Choroid plexus epithelial cell (primary cell): ENCODE measurements around the gene TERT.
"Not testable (repeated sequence)": the region's sequence is repeated elsewhere in the genome, so short reads cannot be mapped to it uniquely, and the experiment has no call there.

Source experiments
- DNase-seq: peaks from one replicate; pipeline ENCODE4 v3.0.0-alpha.2; 2010; ENCODE audit warnings: low read depth
- H3K4me3 ChIP-seq: 2 replicates; pipeline ENCODE4 v1.5.1; 2011; ENCODE audit warnings: low read depth, mild to moderate bottlenecking, control low read depth, low read length, moderate library complexity
- CTCF ChIP-seq: conservative IDR thresholded peaks from 2 replicates; pipeline ENCODE4 v1.5.1; 2011; ENCODE audit warnings: low read depth, mild to moderate bottlenecking, control low read depth, inconsistent platforms, low read length, moderate library complexity

Gene TERT

DNA sequence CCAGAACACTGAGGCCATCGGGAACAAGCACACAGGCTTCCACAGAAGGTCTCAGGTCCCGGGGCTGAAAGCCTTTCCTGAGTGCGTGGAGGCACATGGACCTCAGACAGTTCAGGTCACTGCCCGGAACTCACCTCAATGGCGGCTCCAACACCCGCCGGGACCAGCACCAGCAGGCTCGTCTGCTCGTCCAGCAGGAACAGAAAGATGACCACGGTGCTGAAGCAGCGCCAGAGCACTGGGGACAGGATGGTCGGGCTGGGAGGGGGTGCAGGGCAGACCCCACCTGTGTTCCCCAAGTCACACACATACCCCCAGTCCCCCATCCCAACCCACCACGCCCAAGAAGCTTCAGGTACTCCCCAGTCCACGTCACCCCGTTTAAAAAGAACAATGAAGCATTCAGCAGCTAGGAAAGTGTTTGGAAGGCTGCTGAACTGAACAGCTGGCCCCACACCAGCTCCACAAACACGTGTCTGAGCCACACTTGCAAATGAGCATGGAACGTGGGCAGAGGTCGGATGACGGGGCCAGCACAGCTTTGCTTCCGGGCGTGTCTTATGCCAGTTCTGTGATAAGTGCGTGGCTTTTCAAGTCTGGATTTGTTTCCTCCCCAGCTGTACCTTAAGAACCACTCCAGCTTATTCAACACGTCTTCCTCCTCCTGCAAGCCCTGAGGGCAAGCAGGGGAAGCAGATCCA is 35.4 kb upstream of the TERT start:
- H3K4me3 ChIP-seq = no peak overlapping the region
- no peak for DNase-seq
- TF ChIP-seq CTCF = no peak

DNA sequence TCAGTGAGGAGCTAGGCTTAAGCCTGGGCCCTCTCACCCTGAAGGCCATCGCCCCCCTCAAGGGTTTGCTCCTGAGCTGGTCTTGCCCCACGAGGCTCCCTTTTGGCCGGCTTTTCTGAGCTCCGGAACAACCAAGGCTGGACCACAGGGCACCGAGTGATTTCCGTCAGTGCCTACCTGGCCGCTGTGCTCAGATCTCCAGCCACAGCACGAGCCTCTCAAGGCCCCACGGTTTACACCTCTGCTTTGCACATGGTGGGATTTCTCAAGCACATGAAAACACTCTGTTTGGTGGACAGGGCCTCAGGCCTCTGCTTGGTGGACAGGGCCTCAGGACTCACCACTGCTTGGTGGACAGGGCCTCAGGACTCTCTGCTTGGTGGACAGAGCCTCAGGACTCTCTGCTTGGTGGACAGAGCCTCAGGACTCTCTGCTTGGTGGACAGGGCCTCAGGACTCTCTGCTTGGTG is 34.3 kb upstream of the TERT start:
- DNase-seq = no peak
- TF ChIP-seq CTCF = no peak
- H3K4me3 ChIP-seq = no peak overlapping the region

DNA sequence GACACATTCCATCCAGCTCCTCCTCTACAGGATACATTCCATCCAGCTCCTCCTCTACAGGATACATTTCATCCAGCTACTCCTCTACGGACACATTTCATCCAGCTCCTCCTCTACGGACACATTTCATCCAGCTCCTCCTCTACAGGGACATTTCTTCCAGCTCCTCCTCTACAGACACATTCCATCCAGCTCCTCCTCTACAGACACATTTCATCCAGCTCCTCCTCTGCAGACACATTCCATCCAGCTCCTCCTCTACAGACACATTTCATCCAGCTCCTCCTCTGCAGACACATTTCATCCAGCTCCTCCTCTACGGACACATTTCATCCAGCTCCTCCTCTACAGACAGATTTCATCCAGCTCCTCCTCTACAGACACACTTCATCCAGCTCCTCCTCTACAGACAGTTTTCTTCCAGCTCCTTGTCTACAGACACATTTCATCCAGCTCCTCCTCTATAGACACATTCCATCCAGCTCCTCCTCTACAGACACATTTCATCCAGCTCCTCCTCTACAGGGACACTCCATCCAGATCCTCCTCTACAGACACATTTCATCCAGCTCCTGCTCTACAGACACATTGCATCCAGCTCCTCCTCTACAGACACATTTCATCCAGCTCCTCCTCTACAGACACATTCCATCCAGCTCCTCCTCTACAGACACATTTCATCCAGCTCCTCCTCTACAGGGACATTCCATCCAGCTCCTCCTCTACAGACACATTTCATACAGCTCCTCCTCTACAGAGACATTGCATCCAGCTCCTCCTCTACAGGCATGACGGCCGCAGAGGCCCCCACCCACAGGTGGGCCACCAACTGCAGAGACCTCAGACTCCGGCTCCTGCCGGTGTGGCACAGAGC is 33.6 kb upstream of the TERT start:
- peak; percentile 39 for DNase-seq
- not testable (repeated sequence) for H3K4me3 ChIP-seq

DNA sequence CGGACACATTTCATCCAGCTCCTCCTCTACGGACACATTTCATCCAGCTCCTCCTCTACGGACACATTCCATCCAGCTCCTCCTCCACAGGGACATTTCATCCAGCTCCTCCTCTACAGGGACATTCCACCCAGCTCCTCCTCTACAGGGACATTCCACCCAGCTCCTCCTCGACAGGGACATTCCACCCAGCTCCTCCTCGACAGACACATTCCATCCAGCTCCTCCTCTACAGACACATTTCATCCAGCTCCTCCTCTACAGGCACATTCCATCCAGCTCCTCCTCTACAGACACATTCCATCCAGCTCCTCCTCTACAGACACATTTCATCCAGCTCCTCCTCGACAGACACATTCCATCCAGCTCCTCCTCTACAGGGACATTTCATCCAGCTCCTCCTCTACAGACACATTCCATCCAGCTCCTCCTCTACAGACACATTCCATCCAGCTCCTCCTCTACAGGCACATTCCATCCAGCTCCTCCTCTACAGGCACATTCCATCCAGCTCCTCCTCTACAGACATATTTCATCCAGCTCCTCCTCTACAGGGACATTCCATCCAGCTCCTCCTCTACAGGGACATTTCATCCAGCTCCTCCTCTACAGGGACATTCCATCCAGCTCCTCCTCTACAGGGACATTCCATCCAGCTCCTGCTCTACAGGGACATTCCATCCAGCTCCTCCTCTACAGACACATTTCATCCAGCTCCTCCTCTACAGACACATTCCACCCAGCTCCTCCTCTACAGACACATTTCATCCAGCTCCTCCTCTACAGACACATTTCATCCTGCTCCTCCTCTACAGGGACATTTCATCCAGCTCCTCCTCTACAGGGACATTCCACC is 32.3 kb upstream of the TERT start:
- peak; percentile 63 for DNase-seq
- H3K4me3 ChIP-seq = not testable (repeated sequence)

DNA sequence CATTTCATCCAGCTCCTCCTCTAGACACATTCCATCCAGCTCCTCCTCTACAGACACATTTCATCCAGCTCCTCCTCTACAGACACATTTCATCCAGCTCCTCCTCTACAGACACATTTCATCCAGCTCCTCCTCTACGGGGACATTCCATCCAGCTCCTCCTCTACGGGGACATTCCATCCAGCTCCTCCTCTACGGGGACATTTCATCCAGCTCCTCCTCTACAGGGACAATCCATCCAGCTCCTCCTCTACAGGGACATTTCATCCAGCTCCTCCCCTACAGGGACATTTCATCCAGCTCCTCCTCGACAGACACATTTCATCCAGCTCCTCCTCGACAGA is 31.6 kb upstream of the TERT start:
- H3K4me3 ChIP-seq, DNase-seq: not testable (repeated sequence)

GRCh38 chr5:1325870-1326531 is 31.1 kb upstream of the TERT start:
- DNase-seq = peak; percentile 26
- TF ChIP-seq CTCF = no peak

DNA sequence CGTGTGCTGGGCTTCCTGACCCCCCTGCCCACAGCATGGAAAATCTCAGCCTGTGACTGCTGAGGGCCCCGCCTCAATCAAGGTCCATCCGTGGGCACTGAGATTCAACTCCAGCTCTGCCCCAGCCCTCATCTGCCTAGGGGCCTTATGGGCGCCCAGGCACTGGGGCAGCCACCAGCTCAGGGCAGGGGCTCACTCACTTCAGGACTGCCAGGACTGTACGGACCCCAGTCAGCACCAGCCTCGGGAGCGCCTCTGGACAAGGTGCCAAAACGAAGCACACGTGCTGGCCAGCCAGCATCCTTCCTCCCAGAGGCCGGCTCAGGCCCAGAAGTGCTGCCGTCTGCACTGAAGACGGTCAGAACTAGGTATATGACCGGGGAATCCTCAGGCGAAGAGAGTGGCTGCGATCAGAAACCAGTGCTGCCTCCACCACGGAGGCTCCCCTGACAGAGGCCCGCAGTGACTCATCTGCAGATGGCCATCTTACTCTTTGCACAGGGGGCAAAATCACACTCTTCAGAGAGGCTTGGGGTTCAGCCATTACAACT is 30.4 kb upstream of the TERT start:
- no peak for TF ChIP-seq CTCF
- no peak for DNase-seq
- H3K4me3 ChIP-seq = no peak overlapping the region

More at GRCh38 chr5:1325870-1326531, 31.1 kb upstream of the TERT start:
- H3K4me3 ChIP-seq = no peak overlapping the region
